Measurements from ENCODE around the gene TMEM204.

The TMEM204 gene

DNA sequence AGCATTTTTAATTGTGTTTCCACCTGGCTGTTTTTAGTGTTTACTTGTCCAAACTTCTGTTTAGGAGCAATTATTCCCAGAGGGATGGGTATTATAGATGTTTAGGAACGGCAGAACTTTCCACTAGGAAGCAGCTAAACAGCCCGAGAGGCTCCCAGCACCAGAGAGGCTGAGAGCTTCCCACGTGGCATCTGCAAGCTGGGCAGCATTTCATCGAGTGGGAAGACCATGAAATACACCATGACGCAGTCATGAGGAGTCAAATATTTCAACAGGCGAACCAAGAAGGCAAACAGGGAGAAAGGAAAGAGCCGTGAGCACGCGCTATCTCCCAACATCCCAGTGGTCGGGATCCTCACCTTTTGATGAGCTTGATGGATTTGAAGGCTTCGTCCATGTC, 24.1 kb downstream of the TMEM204 start:
- no peak for DNase-seq (ENCODE audit: low spot score)

DNA sequence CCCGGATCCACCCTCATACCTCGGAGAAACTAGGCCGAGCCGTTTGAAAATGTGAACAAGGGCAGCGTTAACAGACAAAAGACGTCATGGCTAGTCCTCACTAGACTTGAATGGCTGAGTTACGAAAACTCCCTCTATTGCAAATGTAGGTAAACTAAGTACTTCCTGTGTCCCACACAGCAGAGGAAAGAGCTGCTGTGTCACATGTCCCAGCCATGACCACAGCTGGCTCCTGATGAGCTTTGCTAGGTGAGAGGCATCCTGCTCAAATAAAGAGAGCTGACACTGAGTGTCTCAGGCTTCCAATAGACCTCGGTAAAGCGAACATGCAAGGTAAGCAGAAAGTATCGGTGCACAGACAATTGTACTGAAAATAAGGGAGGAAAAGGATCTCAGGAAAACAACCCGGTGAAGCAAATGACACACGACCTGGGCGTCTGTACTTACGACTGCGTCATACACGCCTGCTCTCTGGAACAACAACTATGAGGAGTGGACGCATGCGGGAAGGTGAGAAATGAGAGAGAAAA, 26.0 kb downstream of the TMEM204 start:
- DNase-seq (ENCODE audit: low spot score): no peak

DNA sequence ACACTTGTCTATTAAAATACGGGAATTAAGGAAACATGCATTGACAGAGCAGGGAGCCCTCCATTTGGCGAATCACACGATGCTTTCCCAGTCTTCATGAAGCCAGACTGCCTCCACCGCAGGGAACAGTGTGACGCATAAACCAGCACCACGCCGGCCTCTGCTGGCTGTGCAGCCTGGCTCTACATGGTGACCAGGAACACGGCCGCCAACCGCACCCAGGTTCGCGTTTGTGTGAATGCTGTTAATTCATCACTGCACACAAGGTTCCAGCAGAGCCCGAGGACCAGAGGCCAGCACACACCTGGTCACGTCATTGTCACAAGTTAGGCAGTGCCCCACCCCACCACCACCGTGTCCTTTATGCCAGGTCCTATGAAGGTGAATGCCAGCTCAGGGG, 26.7 kb downstream of the TMEM204 start:
- DNase-seq (ENCODE audit: low spot score): no peak

DNA sequence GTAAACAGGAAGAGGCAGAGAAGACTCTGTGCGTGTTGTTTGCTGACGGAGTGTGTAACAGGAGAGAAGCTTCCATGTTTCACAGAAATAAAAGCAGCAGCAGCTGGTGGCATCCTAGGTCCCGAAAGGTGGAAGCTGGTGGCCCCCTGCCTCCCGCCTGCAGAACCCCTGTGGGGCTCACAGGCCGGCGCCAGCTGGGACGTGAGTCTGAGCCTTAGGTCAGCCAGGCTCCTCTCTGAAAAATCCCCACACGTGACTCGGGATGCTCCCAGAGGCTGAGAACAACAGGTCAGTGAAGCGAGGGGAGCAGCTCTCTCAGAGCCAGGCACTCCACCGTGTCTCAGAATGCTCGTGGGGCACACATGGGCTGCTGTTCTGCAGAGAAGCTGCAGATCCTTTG, 27.4 kb downstream of the TMEM204 start:
- DNase-seq (ENCODE audit: low spot score): no peak

DNA sequence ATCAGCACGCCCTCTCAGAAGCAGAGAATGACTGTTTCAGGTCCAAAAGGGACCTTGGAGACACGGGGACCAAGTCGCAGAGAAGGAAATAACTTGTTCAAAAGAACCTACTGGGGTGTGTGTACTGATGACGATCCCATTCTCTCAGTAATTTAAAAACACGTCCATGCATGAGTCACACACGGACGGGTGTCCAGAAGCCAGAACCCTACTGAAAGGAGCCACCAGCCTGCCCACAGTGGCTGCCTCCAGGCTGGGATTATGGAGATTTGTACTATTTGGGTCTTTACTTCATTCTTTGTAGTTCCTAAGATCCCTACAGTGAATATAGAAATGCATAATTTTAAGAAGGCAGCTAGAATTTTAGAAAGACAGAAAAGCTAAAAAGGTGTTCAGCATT, 27.8 kb downstream of the TMEM204 start:
- no peak for DNase-seq (ENCODE audit: low spot score)

DNA sequence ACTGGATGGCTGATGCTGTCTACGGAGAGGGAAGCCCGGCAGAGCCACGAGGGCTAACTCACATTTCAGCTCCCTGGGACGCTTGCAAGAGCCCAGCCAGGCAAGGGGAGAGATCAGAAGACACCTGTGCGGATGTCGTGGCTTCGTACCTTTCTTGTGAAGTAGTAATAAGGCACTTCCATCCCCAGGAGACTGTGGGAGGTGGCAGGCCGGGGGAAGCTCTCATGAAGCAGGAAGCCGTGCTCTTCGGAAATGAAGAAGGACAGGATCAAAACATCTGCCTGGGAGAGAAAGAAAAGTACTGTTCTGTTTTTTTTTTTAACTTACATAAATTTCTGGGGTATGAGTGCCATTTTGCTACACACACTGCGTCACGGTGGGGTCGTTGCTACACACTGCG, 28.4 kb downstream of the TMEM204 start:
- DNase-seq (ENCODE audit: low spot score): no peak

DNA sequence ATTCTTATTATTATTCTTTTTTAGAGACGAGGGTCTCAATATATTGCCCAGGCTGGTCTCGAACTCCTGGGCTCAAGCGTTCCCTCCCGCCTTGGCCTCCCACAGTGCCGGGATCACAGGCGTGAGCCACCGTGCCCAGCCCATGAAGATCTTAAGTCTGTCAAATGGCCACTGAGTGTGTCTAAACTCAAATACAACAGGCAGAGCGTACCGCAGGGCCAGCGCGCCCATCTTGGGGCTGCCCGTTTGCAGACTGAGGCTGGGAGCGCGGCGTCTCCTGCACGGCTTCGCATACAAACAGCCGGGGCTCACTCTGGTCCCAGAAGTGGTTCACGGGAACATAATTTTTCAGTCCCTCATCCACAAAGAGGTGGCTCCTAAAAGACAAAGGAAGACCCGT, 30.3 kb downstream of the TMEM204 start:
- no peak for DNase-seq (ENCODE audit: low spot score)

DNA sequence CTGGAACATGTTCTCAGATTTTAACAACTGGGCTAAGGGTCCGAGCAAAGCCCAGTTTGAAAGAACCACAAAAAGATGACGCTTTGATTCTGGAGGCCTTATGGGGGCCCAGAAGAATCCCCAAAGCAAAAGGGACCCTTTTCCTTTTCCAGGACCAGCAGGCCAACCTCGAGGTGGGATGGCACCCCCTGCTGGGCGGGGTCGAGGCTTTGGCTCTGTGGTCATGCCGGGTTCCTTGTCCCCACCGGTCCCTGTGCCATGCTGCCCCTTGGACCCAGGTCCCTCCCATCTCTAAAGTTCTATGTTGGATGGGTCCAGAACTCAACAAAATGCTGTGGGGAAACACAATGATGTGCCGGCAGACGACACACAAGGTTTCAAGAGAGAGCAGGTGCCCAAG, 30.9 kb downstream of the TMEM204 start:
- no peak for DNase-seq (ENCODE audit: low spot score)

DNA sequence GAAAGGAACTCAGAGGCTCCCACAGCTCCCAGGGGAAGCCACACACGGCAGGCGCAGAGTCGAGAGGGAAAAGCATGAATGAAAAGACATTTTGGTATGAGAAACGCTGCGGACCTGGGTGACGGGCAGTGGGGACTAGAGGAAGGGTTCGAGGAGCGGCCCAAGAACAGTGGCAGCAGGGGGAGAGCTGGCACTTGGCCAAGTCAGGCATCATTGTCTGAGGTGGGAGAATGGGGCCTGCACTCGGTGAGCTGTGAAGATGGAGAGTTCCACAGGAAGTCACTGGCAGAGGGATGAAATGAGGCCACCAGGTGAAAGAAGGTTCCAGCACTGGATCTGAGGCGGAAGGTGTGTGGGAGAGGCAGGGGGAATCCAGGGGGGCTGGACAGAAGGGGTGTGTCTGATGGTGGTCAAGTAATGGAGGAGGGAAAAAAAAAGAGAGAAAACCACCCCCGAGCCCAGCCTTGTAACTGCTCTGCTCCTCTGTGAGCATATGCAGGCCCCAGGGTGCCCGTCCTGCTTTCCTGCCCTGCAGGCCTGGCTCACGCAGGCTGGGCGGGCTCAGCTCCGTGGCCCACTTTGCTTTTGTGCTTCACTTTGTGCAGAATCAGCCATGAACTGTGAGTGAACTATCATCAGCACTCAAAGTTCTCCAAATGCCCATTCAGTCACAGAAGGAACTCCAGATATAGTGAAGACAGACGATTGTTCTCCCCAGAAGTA, 31.8 kb downstream of the TMEM204 start:
- DNase-seq (ENCODE audit: low spot score): no peak

DNA sequence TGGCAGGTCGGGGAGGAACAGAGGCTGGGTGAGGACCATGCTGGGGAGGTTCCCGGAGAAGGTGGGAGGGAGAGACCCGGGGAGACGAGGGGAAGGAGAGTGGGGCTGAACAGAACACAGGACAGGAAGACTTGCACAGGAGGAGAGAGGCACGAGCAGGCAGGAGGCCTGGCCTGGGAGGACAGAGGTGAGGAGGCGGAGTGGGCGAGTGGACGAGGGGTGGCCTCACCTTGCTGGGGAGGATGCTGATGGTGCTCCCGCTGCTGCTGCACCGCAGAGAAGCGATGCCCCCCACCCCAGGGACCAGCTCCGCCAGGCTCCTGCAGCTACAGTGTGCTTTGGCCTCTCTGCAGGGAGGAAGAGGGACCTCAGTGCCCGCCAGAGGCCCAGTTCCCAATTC, 34.5 kb downstream of the TMEM204 start:
- no peak for DNase-seq (ENCODE audit: low spot score)

DNA sequence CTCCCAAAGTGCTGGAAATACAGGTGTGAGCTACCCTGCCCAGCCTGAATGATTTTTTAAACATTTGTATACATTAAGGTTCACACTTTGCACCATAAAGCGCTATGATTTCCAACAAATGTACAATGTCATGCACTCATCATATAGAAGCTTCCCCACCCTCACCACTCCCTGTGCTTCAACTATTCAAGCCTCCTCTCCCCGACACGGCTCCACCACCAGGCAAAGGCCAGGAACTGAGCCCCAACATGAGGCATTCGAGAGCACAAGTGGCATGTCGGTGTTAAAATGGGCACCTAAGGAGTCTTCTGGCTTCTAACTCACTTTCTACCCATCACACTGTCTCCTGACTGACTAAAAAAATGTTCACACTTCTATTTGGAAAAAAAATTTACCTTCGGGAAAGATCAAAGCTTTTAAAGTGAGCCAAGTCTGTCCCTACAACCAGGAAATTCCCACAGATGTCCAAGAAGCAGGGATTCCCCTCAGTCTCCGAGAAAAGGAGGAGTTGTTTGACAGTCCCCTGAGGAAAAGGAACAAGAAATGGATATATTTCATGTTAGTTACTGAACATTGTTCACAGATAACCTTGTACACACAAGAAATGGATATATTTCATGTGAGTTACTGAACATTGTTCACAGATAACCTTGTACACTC, 37.7 kb downstream of the TMEM204 start:
- no peak for DNase-seq (ENCODE audit: low spot score)

DNA sequence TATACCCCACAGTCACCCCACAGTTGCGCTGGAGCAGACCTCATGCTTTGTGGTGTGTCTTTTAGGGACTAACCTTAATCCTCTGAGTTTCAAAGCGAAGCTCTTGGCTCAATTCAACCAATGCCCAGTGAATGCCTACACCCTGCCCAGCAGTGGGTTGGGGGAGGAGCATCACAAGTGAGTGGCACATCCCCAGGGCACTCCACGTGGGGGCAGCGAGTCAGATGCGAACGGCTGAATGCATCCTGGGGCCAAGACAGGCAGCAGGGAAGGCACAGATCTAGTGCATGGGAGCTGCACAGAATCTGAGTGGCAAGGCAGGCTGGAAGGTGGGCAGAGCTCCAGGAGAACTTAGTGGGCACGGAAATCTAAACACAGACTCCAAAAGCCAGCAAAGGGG, 39.2 kb downstream of the TMEM204 start:
- no peak for DNase-seq (ENCODE audit: low spot score)

DNA sequence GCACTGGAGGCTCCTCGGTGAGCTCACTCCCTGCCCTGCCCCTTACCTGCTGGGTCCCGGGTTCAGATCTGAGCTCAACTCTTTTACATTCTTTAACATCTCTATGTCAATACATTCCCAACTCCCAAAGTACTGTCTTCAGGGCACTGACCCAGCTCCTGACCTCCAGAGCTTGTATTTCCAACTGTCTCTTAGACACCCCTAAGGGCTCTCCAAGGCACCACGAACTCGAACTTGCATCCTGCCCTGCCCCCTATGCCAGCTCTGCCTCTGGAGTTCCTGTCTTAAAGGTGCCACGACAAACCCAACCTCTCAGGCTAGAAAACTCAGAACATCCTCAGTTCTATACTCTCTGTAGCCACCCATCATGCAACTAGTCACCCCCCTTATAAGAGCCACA, 39.8 kb downstream of the TMEM204 start:
- DNase-seq (ENCODE audit: low spot score): no peak

DNA sequence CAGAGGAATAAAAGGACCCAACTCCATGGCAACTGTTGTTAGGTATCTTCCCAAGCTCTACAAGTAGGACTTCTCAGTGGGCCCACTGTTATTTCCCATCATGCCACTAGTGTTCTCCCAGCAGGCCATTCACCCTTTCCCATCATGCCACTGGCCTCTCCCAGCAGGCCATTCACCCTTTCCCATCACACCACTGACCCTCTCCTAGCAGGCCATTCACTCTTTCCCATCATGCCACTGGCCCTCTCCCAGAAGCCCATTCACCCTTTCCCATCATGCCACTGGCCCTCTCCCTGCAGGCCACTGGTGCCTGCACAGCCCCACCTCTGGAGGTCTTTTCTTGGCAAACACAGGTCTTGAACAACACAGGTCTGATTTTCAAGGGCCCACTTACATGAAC, 42.1 kb downstream of the TMEM204 start:
- DNase-seq (ENCODE audit: low spot score): no peak

DNA sequence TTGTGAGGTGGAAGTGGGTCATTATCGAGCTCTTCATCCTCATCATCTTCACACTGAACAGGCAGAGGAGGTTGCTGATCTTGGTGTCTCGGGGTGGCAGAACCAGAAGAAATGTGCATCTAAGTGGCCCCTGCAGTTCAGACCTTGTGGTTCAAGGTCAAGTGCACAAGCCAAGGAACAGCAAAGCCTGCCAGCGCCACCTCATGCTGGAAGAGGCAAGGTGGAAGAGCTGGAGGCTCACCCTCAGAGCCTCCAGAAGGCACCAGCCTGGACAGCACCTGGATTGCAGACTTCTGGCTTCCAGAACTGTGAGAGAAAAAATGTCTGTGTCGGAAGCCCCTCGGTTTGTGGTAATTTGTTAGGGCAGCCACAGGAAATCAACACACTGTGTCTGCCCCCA, 45.7 kb downstream of the TMEM204 start:
- DNase-seq (ENCODE audit: low spot score): no peak

DNA sequence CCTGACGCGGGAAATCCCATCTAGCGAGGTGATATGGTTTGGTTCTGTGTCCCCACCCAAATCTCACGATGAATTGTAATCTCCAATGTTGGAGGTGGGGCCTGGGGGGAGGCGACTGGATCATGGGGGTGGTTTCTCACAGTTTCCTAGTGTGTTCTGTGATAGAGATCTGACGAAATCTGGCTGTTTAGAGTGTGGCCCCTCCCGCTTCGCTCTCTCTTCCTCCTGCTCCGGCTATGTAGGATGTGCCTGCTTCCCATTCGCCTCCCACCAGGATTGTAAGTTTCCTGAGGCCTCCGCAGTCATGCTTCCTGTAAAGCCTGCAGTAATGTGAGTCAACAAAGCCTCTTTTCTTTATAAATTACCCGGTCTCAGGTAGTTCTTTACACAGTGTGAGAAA, 46.8 kb downstream of the TMEM204 start:
- DNase-seq (ENCODE audit: low spot score): no peak

DNA sequence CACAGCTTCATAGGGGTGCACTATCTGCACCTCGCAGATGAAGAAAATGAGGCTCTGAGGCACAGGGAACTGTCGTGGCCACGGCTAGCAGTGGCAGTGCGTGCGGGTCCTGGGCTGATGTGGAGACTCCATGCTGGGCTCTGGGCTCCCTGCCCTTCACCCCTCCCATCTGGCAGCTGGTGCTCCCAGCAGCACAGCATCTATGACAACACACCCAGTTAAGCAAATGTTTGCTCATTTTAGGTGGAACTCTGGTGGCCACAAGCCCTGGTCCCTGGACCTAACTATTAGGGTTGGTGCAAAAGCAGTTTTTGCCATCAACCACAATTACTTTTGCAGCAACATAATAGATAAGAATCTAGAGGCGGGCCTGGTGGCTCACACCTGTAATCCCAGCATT, 47.5 kb downstream of the TMEM204 start:
- DNase-seq (ENCODE audit: low spot score): no peak

DNA sequence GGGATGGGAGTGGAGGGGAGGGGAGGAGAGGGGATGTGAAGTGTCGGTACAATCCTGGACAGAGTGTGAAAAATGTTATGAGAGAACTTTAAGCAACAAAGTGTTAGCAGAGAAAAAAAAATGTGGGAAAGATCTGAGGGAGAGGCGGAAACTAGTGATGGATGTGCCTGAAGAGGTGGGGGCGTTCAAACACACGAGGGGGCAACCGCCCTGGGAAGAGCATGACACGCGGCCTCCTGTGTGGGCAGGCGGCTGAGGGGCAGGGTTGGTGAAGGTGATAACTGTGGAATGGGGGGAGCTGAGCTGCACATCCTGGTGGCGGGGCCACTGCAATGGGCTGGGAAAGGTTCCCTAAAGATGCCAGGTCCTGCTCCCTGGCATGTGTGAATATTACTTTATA, 48.3 kb downstream of the TMEM204 start:
- DNase-seq (ENCODE audit: low spot score): no peak

DNA sequence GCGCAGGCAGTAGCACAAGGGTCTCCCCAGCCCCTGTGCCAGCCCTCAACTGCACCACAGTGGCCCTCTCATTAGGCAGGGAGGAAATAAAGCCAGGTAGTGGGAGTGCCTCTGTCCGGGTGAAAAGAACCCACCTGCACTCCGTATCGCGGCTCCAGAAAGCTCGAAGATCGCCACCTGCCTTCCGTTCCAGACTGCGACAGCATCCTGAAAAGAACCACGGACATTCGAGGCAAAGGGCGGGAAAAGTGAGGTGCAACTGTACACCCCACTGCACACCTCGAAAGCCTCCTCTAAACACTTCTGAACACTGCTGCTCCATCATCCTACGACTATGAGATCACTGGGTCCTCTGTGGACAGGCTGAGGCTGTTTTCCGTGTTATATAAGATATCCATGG, 49.7 kb downstream of the TMEM204 start:
- no peak for DNase-seq (ENCODE audit: low spot score)

DNA sequence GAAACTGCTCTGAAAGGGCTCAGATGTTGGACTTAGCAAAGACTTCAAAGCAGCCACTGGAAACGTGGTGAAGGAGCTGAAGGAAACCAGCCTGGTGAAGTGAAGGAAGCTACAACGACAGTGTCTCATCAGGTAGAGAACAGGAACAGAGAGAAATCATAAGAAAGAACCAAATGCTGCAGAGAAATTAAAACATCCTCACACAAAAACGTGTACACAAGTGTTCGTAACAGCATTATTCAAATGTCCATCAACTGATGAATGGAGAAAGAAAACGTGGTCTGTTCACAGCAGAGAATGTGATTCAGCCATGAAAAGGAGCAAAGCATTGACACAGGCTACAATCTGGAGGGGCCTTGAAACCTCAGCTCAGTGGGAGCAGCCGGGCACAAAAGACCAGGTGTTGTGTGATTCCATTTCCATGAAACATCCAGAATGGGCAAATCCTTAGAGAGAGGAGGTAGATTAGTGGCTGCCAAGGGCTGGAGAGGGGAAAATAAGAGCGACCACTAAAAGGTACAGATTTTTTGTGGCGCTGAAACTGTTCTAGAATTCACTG, 51.5 kb downstream of the TMEM204 start:
- DNase-seq (ENCODE audit: low spot score): no peak

DNA sequence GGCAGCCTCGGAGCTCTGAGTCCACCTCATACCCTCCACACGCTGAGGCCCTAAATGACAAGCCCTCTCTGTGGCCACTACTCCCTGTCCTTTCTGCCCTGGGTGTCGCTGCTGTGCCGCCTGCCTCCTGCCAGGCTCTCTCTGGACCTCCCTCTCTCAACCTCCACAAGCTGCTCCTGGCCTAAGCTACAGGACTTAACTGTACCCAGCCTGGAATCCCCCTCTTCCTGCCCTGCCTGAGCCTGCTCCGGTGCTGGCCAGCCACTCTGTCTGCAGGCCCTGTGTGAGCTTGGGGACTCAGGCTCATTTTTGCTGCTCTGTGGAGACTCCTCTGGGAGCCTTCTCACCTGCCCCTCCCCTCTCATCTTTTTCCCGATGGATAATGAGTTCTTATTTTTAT, 56.9 kb downstream of the TMEM204 start:
- DNase-seq (ENCODE audit: low spot score): no peak

DNA sequence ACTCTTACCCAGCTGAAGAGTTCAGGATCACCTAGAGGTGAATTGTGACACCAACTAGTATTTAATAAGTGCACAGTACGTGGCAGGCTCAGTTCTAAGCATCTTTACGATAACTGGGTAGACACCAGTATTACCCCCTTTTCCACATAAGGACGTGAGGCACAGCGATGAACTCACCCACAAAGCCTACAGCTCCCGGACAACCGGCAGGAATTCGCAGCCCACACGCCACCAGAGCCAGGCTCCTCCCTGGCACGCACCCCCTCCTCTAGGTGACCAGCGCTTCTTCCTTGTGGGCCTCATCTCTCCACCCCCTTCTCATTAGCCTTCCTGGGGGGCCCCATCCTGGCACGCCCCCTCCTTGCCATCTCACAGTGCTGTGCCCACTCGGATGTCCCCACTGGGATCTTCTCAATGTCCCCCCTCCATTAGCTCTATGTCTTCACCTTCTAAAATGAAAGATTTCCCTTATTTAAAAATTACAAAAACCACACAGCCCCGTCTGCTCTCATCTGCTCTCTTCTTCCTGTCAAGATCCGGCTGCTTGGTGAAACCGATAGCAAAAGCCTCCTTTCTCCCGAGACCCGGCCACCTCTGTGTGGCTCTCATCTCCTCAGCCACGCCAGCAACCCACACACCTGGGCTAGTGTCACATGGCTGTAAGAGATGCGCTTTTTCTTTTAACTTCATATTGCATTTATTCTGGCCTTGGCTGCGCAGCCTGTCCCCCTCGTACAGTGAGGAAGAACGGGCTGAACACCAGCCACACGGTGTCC, 57.7 kb downstream of the TMEM204 start:
- DNase-seq (ENCODE audit: low spot score): no peak

DNA sequence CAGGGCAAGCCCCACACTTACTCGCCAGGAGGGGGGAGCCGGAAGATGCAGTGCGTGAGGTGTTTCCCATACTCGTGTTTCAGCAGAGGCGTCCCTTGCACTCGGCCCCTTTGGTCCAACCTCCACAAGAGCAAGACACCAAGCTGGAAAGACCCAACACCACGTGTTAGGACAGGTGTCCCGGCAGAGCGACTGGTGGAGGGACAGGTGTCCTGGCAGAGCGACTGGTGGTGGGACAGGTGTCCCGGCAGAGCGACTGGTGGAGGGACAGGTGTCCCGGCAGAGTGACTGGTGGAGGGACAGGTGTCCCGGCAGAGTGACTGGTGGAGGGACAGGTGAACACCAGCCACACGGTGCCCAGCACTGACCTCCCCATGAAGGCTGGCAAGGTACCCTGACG, 59.0 kb downstream of the TMEM204 start:
- DNase-seq (ENCODE audit: low spot score): no peak
